Mesothelial cell of epicardium (in vitro differentiated cells): ENCODE results near the gene KCNT2. TPM values are rescaled to one million over a fixed set of nuclear protein-coding genes. Genes with fewer than 3 reads are reported as not detected.

Source experiments
- DNase-seq, 2 experiments: peaks; one replicate each; pipeline ENCODE4 v3.0.0; 2021; ENCODE audit warnings: low spot score in 2 of 2; ENCODE audit not compliant: unreplicated experiment in 2 of 2
- H3K27ac Mint-ChIP-seq: 2 replicates; pipeline ENCODE4 v1.8.0; 2021; ENCODE audit warnings: mixed read lengths
- H3K27me3 Mint-ChIP-seq: 2 replicates; pipeline ENCODE4 v1.8.0; 2021; ENCODE audit warnings: low read depth, mixed read lengths
- H3K36me3 Mint-ChIP-seq: 2 replicates; pipeline ENCODE4 v1.8.0; 2021; ENCODE audit warnings: mixed read lengths
- H3K4me1 Mint-ChIP-seq: 2 replicates; pipeline ENCODE4 v1.8.0; 2021; ENCODE audit warnings: mixed read lengths
- H3K4me3 Mint-ChIP-seq: 2 replicates; pipeline ENCODE4 v1.8.0; 2021; ENCODE audit warnings: mild to moderate bottlenecking, moderate library complexity, mixed read lengths
- H3K9me3 Mint-ChIP-seq: 2 replicates; pipeline ENCODE4 v1.8.0; 2021; ENCODE audit warnings: mixed read lengths
- total RNA-seq: library from RNA; stranded (reverse); gene quantifications from 3 replicates; pipeline ENCODE4 v1.2.1, GENCODE V29; 2021
- TF ChIP-seq, protein P1 (sequence below): fragments of 200-600 bp; sonication (generic); IDR thresholded peaks from one replicate; pipeline ENCODE4 v1.5.0; 2021; ENCODE audit warnings: antibody characterized with exemption; ENCODE audit not compliant: unreplicated experiment

KCNT2 gene
- total RNA-seq, 1 donor from 2014 or later: 25.6 TPM

DNA sequence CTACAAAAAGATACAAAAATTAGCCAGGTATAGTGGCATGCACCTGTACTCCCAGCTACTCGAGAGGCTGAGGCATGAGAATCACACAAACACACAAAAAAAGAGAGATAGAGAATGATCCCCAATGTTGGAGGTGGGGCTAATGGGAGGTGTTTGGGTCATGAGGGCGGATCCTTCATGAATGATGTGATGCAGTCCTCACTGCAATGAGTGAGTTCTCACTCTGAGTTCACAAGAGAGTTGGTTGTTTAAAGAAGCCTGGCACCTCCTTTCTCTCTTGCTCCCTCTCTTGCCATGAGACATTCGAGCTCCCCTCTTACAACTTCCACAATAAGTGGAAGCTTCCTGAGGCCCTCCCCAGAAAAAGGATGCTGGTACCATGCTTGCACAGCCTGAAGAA lies 17.3 kb downstream of the KCNT2 start:
- Mint-ChIP-seq H3K27me3 (no peaks in the 10 kb centered on the region), H3K9me3 (peaks cover 3% of the 10 kb centered on the region), H3K4me1 (no peaks in the 10 kb centered on the region), H3K36me3 (no peaks in the 10 kb centered on the region), H3K4me3 (no peak overlapping the region), H3K27ac (no peak overlapping the region)
- no peak for DNase-seq
- TF ChIP-seq, protein P1, sequence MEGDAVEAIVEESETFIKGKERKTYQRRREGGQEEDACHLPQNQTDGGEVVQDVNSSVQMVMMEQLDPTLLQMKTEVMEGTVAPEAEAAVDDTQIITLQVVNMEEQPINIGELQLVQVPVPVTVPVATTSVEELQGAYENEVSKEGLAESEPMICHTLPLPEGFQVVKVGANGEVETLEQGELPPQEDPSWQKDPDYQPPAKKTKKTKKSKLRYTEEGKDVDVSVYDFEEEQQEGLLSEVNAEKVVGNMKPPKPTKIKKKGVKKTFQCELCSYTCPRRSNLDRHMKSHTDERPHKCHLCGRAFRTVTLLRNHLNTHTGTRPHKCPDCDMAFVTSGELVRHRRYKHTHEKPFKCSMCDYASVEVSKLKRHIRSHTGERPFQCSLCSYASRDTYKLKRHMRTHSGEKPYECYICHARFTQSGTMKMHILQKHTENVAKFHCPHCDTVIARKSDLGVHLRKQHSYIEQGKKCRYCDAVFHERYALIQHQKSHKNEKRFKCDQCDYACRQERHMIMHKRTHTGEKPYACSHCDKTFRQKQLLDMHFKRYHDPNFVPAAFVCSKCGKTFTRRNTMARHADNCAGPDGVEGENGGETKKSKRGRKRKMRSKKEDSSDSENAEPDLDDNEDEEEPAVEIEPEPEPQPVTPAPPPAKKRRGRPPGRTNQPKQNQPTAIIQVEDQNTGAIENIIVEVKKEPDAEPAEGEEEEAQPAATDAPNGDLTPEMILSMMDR: no peak

DNA sequence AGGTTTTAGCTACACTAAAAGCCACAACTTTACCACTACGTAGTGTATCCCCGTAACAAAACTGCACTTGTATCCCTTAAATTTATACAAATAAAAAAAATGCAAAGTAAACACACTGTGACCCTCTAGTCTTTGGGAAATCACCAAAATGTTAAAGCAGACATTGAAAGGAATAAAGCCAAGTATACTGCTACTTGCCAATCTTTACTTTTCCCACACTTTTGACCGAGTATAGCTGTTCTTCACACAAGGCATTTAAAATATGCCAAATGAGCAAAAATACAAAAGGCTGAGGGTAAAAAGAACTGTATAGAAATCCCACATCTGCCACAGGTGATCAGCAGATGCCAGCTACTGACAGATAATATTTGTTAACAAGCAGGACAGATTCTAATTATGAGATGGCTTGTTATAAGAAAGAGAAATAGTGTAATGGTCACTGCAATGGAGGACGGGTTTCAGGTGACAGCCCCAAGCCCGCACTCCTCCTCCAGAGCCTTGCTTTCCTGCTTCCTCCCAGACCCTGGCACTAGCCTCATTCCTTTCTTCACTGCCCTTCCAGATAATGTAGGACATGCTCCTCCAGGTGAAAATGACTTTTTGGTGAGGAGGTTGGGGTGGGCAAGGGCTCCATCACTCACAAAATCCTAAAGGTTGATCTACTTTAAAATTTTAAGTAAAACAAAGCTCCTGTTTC lies 18.1 kb downstream of the KCNT2 start:
- no peak for DNase-seq
- no peak overlapping the region for H3K4me3 Mint-ChIP-seq
- H3K27ac Mint-ChIP-seq: no peak overlapping the region
- TF ChIP-seq, protein P1: no peak
- no peaks in the 10 kb centered on the region for H3K4me1 Mint-ChIP-seq
- peaks cover 3% of the 10 kb centered on the region for H3K9me3 Mint-ChIP-seq
- H3K27me3 Mint-ChIP-seq: no peaks in the 10 kb centered on the region
- H3K36me3 Mint-ChIP-seq: no peaks in the 10 kb centered on the region

DNA sequence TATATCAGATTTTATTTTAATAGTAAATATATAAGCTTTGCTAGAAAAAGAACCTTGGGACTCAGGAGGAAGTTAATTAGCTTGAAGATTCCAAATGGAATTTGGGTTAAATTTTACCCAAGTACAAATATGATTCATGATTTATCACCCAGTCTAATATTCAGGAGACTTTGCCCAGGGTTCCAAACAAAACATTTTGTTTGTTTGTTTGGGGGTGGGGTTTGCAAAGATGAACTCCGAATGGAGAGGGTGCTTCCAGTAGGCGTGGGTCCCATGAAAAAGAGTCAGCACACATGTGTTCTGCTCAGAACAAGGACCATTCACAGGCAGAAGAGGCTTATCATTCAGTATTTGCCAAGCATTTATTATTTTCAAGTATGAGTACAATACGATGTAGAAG lies 23.5 kb downstream of the KCNT2 start:
- no peak for DNase-seq
- TF ChIP-seq, protein P1: no peak
- Mint-ChIP-seq H3K4me1 (no peaks in the 10 kb centered on the region), H3K27ac (no peak overlapping the region), H3K27me3 (no peaks in the 10 kb centered on the region), H3K36me3 (no peaks in the 10 kb centered on the region), H3K4me3 (no peak overlapping the region), H3K9me3 (no peaks in the 10 kb centered on the region)

DNA sequence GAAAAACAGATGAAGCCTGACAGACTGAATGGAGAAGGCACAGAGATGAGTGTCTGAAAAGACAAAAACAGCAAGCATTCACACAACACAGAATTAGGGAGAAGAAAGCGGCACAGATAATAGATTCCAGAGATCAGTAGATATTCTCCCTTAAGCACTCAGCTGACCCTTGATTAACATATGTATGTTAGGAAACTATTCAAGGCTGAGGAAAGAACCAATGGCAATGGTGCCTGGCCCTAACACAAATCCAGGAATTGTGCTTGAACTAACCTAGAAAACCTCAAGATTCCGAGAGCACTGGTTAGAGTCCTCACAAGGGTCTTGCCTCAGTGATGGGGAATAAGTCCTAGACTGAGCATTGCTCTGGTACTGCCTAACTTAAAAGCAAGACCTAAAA lies 30.9 kb downstream of the KCNT2 start:
- TF ChIP-seq, protein P1: no peak
- Mint-ChIP-seq H3K4me3 (no peak overlapping the region), H3K27me3 (no peaks in the 10 kb centered on the region), H3K36me3 (peaks cover 2% of the 10 kb centered on the region), H3K9me3 (no peaks in the 10 kb centered on the region), H3K27ac (no peak overlapping the region), H3K4me1 (no peaks in the 10 kb centered on the region)
- DNase-seq: no peak

DNA sequence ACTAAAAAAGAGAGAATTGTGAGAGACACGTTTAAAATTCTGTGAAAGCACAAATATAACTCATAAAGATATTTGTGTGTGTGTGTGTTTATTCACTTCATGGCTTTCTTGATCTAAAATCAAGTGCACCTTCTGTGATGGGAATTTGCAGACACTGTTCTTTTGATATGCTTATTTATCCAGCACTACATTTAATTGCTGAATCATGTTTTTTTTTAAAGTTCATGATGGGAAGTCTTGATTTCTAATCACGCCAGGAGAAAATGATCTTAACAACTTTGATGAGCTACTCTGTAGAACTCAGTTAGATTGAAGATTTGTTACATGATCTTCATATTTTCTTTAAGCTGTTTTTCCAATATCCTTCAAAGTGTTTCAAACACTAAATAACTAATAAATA lies 35.0 kb downstream of the KCNT2 start:
- Mint-ChIP-seq H3K9me3 (no peaks in the 10 kb centered on the region), H3K4me3 (no peak overlapping the region), H3K36me3 (peaks cover 13% of the 10 kb centered on the region), H3K27ac (no peak overlapping the region), H3K27me3 (no peaks in the 10 kb centered on the region), H3K4me1 (no peaks in the 10 kb centered on the region)
- DNase-seq: no peak
- TF ChIP-seq, protein P1: no peak

DNA sequence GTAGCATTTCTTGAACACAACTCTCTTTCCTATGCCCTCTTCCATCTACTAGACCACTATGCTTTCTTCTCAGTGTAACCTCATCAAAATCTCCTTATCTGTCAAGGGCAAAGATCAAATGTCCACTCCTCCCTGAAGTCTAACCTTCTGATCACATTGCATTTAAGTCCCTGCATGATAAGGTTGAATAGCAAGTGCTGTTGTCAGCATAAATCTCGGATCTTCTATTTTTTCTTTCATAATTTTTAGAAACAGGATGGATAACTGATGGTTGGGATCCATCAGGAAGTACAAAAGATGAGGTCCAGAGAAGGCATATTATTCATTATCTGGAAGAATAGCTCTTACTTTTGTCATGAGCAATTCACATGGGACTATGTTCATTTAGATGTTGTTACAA lies 41.0 kb downstream of the KCNT2 start:
- Mint-ChIP-seq H3K4me1 (no peaks in the 10 kb centered on the region), H3K27ac (no peak overlapping the region), H3K27me3 (no peaks in the 10 kb centered on the region), H3K36me3 (peaks cover 47% of the 10 kb centered on the region), H3K9me3 (peaks cover 47% of the 10 kb centered on the region), H3K4me3 (no peak overlapping the region)
- no peak for DNase-seq
- TF ChIP-seq, protein P1: no peak
